AG04449 (cell line): ENCODE data around the gene ANAPC10.

Experiments used
- CTCF ChIA-PET: fragments of 350-600 bp; formaldehyde crosslinking; extraction: SDS; loops from one replicate; lab custom pipeline; 2021; ENCODE audit warnings: antibody characterized with exemption; lab: Yijun Ruan, JAX
- POLR2A ChIA-PET: fragments of 400-600, 350-600 bp; formaldehyde crosslinking; extraction: SDS; loops from one replicate; lab custom pipeline; 2020; ENCODE audit warnings: antibody characterized with exemption, inconsistent platforms; lab: Yijun Ruan, JAX
- DNase-seq: peaks from one replicate; pipeline ENCODE4 v3.0.0-alpha.2; 2010; ENCODE audit warnings: low read depth, low spot score
- H3K4me3 ChIP-seq: 2 replicates; pipeline ENCODE4 v1.5.1; 2011; ENCODE audit warnings: low read depth, mild to moderate bottlenecking, control low read depth, low read length
- TF ChIP-seq, protein P1 (sequence below): IDR thresholded peaks from one replicate; pipeline ENCODE4 v1.5.1; 2011; ENCODE audit warnings: mild to moderate bottlenecking, moderate library complexity, low read length, control low read depth, inconsistent platforms; ENCODE audit not compliant: insufficient read depth; ENCODE audit errors: missing control alignments

ANAPC10 gene

DNA sequence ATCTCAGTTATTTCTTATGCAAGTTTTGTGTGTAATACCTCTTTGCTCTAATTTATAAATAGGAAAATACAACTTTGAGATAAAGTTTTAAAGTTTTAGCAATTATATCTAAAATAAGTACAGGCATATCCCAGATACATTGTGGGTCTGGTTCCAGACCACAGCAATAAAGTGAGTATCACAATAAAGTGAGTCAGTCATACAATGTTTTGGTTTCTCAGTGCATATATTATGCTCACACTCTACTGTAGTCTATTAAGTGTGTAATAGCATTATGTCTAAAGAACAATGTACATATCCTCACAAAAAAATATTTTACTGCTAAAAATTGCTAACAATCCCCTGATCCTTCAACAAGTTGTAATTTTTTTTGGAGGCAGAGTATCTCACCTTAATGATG lies 49.2 kb downstream of the ANAPC10 start:
- CTCF ChIA-PET: interaction anchor here (3.3 kb wide), 1 partner anchor 13 kb away, joined by 16 read pairs; no protein-coding TSS in a partner anchor
- POLR2A ChIA-PET: no interaction called here
- no peak overlapping the region for H3K4me3 ChIP-seq
- TF ChIP-seq, protein P1, sequence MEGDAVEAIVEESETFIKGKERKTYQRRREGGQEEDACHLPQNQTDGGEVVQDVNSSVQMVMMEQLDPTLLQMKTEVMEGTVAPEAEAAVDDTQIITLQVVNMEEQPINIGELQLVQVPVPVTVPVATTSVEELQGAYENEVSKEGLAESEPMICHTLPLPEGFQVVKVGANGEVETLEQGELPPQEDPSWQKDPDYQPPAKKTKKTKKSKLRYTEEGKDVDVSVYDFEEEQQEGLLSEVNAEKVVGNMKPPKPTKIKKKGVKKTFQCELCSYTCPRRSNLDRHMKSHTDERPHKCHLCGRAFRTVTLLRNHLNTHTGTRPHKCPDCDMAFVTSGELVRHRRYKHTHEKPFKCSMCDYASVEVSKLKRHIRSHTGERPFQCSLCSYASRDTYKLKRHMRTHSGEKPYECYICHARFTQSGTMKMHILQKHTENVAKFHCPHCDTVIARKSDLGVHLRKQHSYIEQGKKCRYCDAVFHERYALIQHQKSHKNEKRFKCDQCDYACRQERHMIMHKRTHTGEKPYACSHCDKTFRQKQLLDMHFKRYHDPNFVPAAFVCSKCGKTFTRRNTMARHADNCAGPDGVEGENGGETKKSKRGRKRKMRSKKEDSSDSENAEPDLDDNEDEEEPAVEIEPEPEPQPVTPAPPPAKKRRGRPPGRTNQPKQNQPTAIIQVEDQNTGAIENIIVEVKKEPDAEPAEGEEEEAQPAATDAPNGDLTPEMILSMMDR: no peak
- no peak for DNase-seq

DNA sequence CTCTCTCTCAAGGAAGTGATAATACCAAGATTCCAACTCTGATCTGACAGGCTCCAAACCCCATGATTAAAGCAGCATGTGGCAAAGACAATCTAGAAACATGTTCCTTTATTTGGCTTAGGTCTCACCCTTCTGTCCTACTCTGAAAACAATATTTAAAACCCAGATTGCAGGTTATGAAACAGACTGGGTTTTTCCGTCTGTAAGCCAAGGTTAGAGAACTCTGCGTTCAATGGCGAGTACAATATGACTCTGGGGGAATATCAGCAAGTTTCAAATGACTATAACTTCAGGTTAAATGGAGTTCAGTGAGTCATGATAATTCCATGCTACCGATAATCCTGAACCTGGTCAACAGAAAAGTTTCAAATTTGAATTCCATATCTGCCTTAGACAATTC lies 50.8 kb downstream of the ANAPC10 start:
- DNase-seq: no peak
- CTCF ChIA-PET: interaction anchor here (1.4 kb wide), 1 partner anchor 11 kb away, joined by 3 read pairs; no protein-coding TSS in a partner anchor

DNA sequence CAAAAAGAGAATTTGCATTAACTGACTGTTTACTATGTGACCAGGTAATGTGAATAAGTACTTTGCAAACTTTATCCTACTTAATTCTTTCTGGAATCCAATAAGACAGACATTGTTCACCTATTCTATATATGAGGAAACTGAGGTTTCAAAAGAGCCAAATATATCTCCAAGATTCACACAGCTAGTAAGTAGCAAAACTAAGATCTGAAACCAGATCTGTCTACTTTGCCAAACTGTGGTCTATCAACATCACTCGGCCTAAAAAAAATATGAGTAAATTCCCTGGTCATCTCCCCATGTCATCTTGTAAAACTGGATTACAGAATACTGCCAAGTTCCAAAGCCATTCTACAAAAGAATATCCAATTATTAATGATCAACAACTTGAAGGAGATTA lies 52.8 kb downstream of the ANAPC10 start:
- no peak for DNase-seq
- ChIA-PET POLR2A (no interaction called here), CTCF (no interaction called here)
- no peak overlapping the region for H3K4me3 ChIP-seq
- TF ChIP-seq, protein P1: no peak

More for the DNA sequence above, 50.8 kb downstream of the ANAPC10 start:
- POLR2A ChIA-PET: no interaction called here
- no peak overlapping the region for H3K4me3 ChIP-seq
- TF ChIP-seq, protein P1: no peak

DNA sequence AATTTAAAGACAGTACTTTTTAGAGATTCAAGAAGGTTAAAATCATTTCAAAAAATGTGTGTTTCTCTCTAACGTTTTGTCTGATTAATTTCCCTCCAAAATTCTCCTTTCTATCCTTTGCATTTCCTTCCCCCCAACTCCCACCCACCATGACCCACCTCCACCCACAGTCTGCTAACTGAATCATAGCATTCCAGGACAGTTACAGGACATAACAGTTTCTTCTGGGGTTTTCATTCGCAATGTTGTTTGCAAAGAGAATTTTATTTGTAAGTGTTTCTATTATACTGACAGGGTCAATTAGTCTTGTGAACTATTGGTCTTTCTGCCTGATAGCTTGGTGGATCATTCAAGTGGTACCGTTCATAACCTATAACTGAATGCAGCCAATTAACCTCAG lies 53.7 kb downstream of the ANAPC10 start:
- TF ChIP-seq, protein P1: no peak
- POLR2A ChIA-PET: no interaction called here
- H3K4me3 ChIP-seq: no peak overlapping the region
- CTCF ChIA-PET: no interaction called here
- no peak for DNase-seq

DNA sequence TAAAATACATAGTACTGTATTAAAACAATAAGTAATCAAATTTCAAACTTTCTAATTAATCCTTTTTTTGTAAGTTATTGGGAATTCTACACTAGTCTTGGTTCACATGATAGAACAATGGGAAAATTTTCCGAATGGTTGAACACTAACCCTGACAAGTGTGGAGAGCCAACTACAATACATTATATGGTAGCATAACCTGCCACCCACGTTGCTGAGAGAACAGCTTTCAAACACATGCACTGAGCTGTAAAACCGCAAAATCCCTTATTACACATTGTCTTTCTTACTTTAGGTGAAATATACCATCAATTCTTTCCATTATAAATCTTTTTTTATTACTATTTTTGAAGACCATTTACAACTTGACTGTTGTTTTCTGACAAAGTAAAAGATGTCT lies 54.7 kb downstream of the ANAPC10 start:
- POLR2A ChIA-PET: no interaction called here
- TF ChIP-seq, protein P1: no peak
- H3K4me3 ChIP-seq: no peak overlapping the region
- CTCF ChIA-PET: no interaction called here
- DNase-seq: no peak

DNA sequence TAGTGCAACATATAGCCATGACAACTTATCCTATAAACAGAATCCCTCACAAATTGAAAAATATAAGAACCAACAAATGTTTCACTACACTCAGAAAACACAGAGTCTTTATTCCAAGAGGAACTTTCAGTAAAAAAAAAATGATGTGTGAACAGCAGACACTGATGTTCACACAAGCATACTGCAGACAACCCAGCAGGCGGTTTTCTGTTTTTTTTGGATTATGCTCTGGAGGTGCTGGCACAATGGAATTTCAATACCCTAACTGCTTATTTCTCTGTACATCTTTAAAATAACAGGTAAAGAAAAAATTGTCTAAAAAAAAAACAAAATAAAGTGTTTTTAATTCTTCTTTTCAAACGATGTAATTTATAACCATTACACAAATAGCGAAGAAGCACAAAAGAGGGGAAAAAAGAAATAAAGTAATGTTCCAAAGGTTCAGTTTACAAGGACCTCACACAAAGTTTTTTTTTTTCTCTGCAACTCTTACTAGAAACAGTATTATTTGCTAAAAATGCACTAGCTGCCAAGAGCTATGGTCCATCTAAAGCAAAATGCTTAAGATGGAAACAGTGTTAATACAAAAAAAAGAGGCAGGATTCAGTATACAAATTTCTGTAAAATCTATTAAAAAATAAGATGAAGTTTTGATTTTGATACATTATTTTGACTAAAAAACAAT lies 55.3 kb downstream of the ANAPC10 start:
- no peak overlapping the region for H3K4me3 ChIP-seq
- ChIA-PET CTCF (no interaction called here), POLR2A (no interaction called here)
- TF ChIP-seq, protein P1: no peak
- DNase-seq: no peak
